NOMO-1 treated with DMSO at 0.1 percent for 48 hours (cell line): ENCODE measurements around the gene RAB26.
"Not testable (repeated sequence)": the region's sequence is repeated elsewhere in the genome, so short reads cannot be mapped to it uniquely, and the experiment has no call there.

Experiments
- DNase-seq: peaks from one replicate; lab custom pipeline; 2025; ENCODE audit not compliant: unreplicated experiment; lab: John Stamatoyannopoulos, UW

RAB26 gene

DNA sequence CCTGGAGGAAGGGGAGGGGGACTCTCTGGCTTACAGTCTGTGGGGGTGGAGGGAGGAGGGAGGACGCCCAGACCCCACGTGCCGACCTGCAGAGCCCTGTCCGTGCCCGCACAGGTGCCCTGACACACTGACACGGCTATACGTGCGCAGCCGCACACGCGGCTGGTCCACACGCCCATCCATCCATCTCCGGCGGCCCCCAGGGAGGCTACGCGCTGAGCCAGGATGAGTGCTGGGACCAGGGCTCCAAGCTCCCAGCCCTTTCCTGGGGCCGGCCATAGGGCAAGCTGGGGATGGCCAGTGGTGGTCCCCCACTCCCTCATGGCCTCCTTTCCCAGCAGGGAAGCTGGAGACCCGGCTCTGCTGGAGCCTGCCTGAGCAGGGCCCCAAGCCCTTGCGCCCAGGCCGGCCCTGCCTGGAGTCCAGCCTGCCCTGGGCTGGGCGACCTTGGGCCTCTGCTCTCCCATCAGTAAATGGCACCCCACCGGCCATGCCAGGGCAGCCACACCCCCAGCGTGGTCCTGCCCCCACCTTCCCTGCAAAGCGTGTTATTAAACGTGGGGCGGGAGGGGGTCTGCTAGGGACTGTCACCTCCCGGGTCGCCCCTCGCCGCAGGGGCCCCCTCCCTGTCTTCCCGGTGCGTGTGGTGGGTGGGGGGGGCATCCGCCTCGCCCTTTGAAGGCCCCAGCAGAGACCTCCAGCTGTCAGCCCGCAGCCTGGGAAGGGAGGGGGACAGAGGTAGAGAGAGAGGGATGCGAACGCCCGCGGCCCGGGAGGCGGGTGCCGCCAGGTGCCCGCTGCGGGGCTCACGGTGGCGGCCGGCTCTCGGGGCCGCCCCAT is 47.1 kb downstream of the RAB26 start:
- no peak for DNase-seq

DNA sequence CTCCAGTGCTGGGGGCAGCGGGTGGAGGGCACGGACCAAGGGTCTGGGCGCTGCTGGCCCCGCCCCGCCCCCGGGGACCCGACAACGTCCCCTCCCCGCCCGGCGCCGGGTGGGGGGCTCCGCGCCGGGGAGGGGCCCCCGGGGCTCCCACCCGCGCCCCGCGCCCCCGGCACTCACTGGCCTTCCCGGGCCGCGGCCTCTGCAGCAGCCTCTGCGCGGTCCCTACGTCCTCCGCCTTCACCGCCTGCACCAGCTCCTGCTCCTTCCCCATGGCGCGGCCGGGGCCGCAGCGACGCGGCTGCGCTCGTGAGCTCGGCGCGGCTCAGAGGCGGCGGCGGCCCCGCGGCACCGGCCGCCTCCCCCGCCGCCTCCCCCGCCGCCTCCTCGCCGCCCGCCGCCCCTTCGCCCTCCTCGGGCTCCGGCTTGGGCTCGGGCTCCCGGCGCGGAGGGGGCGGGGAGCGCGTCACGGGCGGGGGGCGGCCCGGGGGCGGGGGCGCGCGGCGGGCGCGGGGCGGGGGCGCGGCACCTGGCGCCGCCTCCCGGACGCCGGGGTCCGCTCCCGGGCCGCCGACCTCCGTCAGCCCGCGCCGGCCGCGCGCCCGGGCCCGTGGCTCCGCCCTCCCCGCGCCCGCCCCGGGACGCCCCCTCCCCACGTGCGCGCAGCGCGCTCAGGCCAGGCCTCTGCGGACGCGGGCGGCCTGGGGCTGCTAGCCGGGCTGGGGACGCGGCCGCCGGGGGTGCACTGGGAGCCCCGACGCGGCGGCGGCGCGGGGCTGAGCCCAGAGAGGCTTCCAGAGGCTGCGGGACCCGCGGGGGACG is 47.9 kb downstream of the RAB26 start, which contains the start of gene CASKIN1:
Gene CASKIN1, minus strand, starts transcription at position 444 of the 819 bp plus-strand sequence. Its CDS starts 173 bp downstream, at position 271.
- DNase-seq, result no peak

DNA sequence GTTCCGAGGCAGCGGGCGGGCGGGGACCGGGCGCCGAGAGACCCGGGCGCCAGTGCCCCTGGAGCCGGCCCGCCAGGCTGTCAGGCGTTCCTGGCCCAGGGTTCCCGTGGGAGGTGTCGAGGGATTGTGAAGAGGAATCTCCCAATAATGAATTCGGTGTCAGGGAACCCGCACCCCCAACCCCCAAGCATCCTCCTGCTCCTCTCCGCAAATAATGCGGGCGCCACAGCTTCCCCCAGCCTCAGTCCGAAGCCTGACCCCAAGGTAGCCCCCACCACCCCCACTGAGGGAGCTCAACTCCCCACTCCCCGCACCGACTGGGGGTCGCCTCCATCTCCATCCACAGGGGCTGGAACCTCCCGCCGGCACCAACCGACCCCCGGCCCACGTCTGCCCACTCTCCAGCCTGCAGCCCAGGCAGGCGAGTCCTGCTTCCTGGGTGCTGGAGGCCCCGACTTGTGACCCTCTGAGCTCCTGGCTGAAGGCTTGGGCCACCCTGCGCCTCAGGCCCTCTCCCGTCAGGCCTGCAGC is 48.6 kb downstream of the RAB26 start:
- DNase-seq, result no peak

DNA sequence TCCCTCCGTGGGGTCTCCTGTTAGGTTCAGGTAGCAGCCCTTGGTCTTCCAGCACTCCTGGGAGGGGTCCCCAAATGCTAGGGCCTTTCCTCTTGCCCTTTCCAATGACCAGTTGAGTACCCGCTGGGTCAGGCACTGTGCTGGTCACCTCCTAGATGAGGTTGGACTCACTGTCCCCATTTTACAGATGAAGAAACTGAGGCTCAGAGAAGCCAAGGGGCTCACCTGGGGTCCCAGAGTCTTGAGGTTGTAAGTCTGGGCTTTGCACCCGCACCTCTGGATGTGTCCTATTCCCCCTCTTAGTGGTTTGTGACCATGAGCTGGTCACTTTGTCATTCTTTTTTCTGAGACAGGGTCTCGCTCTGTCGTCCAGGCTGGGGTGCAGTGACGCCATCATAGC is 49.3 kb downstream of the RAB26 start:
- no peak for DNase-seq

DNA sequence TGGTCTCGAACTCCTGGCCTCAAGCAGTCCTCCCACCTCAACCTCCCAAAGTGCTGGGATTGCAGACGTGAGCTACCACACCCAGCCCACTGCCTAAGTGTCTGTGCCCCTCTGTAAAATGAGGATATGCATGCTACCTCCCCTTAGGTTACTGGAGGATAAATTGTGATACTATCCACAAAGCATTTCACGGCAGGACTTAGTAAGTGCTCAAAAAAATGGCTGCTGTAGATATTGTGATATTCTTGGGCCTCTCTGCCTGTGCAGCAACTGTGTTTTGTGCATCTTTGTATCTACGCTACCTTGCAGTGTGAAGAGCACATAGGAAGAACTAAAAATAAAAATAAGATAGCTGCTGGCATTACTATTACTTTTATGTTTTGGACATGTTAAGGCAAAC is 49.9 kb downstream of the RAB26 start:
- no peak for DNase-seq

DNA sequence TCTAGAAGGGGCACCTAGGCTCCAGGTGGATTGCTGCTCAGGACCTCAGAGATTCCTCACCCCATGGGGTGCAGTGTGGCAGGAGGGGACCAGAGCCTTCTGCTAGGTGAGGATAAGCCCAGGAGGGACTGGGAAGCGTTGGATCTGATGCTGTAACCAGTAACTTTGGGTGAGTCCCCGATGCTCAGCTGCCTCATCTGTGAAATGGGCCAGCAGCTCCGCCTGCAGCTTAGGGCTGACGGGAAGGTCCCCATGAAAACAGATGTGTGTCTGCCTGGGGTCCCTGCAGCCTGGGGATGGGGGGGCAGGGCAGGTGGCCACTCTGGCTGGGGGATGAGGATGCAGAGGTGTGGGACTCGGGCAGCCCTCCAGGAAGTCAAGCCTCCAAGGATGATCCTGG is 50.7 kb downstream of the RAB26 start:
- no peak for DNase-seq

DNA sequence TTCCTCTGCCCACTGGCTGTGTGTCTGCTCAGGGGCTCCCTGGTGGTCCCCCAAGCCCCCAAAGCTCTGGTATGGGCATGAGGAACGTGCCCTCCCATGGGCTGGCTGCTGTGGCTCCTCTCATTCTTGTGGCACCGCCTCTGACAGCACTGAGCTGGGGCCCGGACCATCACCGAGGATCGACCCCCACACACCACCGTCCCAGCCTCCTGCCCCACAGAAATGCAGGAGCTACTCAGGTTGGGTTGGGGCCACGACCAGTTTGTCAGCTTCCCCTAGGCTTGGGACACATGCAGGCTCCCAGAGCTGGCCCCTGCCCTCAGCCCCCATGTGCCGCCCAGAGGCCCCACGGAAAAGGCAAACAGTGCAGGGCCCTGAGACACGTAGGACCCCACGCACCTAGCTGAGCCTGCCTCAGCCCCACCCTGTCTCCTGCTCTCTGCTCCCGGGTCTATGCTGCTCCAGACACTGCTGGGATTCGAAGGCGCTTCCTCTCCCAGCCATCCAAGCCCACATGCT is 51.3 kb downstream of the RAB26 start:
- no peak for DNase-seq

DNA sequence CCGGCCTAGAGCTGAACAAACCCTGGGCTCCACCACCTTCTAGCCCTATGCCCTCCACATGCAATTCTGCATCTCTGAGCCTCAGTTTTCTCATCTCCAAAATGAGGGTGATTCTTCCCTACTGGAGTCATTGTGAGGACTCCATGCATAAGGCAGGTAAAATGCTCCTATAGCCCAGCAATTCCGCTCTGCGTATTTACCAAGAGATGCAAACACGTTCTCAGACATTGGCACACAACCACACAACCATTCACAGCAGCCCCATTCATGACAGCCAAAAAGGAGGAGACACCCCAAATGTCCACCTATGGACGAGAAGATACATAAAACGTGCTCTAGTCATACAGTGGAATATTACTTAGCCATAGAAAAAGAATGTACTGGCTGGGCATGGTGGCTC is 51.9 kb downstream of the RAB26 start:
- no peak for DNase-seq

DNA sequence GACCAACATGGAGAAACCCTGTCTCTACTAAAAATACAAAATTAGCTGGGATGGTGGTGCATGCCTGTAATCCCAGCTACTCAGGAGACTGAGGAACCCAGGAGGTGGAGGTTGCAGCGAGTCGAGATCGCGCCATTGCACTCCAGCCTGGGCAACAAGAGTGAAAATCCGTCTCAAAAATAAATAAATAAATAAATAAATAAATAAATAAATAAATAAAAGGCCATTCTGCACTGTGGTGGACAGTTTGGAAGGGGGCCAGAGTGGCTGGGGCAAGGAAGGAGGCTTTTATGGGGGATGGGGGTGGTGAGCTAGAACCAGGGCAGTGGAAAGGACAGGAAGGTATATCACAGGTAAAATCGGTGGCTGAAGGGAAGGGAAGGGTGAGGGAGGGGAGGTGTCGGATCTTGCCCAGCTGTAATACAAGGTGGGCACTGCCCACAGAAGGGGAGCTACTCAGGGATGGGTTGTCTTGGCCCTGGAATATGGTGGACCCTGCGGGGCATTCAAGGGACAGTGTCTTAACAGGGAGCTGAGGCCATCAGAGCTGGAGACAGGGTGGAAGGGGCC is 54.8 kb downstream of the RAB26 start:
- DNase-seq, result not testable (repeated sequence)
